Stimulated activated naive CD8-positive, alpha-beta T cell treated with anti-CD3 and anti-CD28 coated beads, Interleukin-15, amount 100 ng/mL, for 72 hours (primary cell): ENCODE data around the gene BCR.

ENCODE experiments used
- ATAC-seq: fragments of 150-1000 bp; cut with Tn5 transposase; 2 replicates; pipeline ENCODE4 v1.10.0; 2021; ENCODE audit warnings: mild to moderate bottlenecking, moderate library complexity
- DNase-seq, 2 donors: peaks; one replicate each; pipeline ENCODE4 v3.0.0; 2021 to 2022
- H3K27ac Mint-ChIP-seq, 2 donors: one replicate each; pipeline ENCODE4 v1.8.0; 2022; ENCODE audit warnings: mild to moderate bottlenecking in 2 of 2, mixed read lengths in 2 of 2, moderate library complexity in 2 of 2
- H3K27me3 Mint-ChIP-seq: one replicate; pipeline ENCODE4 v1.8.0; 2022; ENCODE audit warnings: mixed read lengths
- H3K4me1 Mint-ChIP-seq: one replicate; pipeline ENCODE4 v1.8.0; 2022; ENCODE audit warnings: mild to moderate bottlenecking, mixed read lengths
- H3K4me3 Mint-ChIP-seq, 2 donors: one replicate each; pipeline ENCODE4 v1.8.0; 2022; ENCODE audit warnings: mild to moderate bottlenecking in 2 of 2, mixed read lengths in 2 of 2, moderate library complexity in 1 of 2
- H3K9me3 Mint-ChIP-seq, 2 donors: one replicate each; pipeline ENCODE4 v1.8.0; 2022; ENCODE audit warnings: mixed read lengths in 2 of 2

Gene BCR

GRCh38 chr22:23222793-23223568 is 42.7 kb downstream of the BCR start:
- Mint-ChIP-seq H3K27ac (no peak overlapping the region), H3K4me3 (no peak overlapping the region), H3K27me3 (no peaks in the 10 kb centered on the region), H3K9me3 (peaks cover 8% of the 10 kb centered on the region in 2 donors), H3K4me1 (peaks cover 86% of the 10 kb centered on the region)
- DNase-seq (no peak), ATAC-seq (no peak)

GRCh38 chr22:23223569-23224317 is 43.4 kb downstream of the BCR start:
- Mint-ChIP-seq H3K4me1 (peaks cover 78% of the 10 kb centered on the region), H3K27ac (peak overlapping the region in 1 of 2 donors; percentile 77), H3K27me3 (no peaks in the 10 kb centered on the region), H3K9me3 (peaks cover 16% of the 10 kb centered on the region in 2 donors), H3K4me3 (no peak overlapping the region)
- DNase-seq = no peak
- ATAC-seq = no peak

- no peak overlapping the region for H3K27ac Mint-ChIP-seq
- DNase-seq = no peak
- no peak for ATAC-seq
- H3K4me1 Mint-ChIP-seq = peaks cover 71% of the 10 kb centered on the region
- H3K4me3 Mint-ChIP-seq = peak overlapping the region in 1 of 2 donors; percentile 14
- peaks cover 20% of the 10 kb centered on the region in 2 donors for H3K9me3 Mint-ChIP-seq
- no peaks in the 10 kb centered on the region for H3K27me3 Mint-ChIP-seq
These were observed 44.5 kb downstream of the BCR start for GRCh38 chr22:23224846-23225245.

GRCh38 chr22:23225337-23225723 is 45.0 kb downstream of the BCR start:
- Mint-ChIP-seq H3K4me3 (peak overlapping the region in 1 of 2 donors; percentile 48), H3K9me3 (peaks cover 20% of the 10 kb centered on the region in 2 donors), H3K4me1 (peaks cover 71% of the 10 kb centered on the region), H3K27ac (no peak overlapping the region), H3K27me3 (no peaks in the 10 kb centered on the region)
- ATAC-seq (peak; percentile 44), DNase-seq (no peak)

- Mint-ChIP-seq H3K27me3 (no peaks in the 10 kb centered on the region), H3K27ac (peak overlapping the region in 1 of 2 donors; percentile 47), H3K4me3 (peak overlapping the region; percentile 24 to 48), H3K9me3 (peaks cover 20% of the 10 kb centered on the region in 2 donors), H3K4me1 (peaks cover 66% of the 10 kb centered on the region)
- ATAC-seq = peak; percentile 65
- no peak for DNase-seq
These were observed 45.6 kb downstream of the BCR start for GRCh38 chr22:23225724-23226496.

- no peaks in the 10 kb centered on the region for H3K27me3 Mint-ChIP-seq
- H3K9me3 Mint-ChIP-seq = peaks cover 20% of the 10 kb centered on the region in 2 donors
- no peak overlapping the region for H3K27ac Mint-ChIP-seq
- no peak for DNase-seq
- ATAC-seq = no peak
- no peak overlapping the region for H3K4me3 Mint-ChIP-seq
- peaks cover 61% of the 10 kb centered on the region for H3K4me1 Mint-ChIP-seq
These were observed 46.2 kb downstream of the BCR start for GRCh38 chr22:23226497-23226850.

GRCh38 chr22:23227380-23227779 is 47.1 kb downstream of the BCR start:
- Mint-ChIP-seq H3K27me3 (no peaks in the 10 kb centered on the region), H3K4me1 (peaks cover 61% of the 10 kb centered on the region), H3K4me3 (no peak overlapping the region), H3K9me3 (peaks cover 20% of the 10 kb centered on the region in 2 donors), H3K27ac (no peak overlapping the region)
- DNase-seq (no peak), ATAC-seq (no peak)

- DNase-seq (no peak), ATAC-seq (no peak)
- Mint-ChIP-seq H3K27ac (no peak overlapping the region), H3K27me3 (no peaks in the 10 kb centered on the region), H3K4me1 (peaks cover 62% of the 10 kb centered on the region), H3K9me3 (peaks cover 20% of the 10 kb centered on the region in 2 donors), H3K4me3 (no peak overlapping the region)
These were observed 48.2 kb downstream of the BCR start for GRCh38 chr22:23228503-23228902.

GRCh38 chr22:23229646-23230045 is 49.3 kb downstream of the BCR start:
- no peak overlapping the region for H3K4me3 Mint-ChIP-seq
- ATAC-seq = no peak
- no peak overlapping the region for H3K27ac Mint-ChIP-seq

GRCh38 chr22:23230348-23231068 is 50.2 kb downstream of the BCR start:
- H3K4me3 Mint-ChIP-seq = no peak overlapping the region
- no peak overlapping the region for H3K27ac Mint-ChIP-seq
- DNase-seq = no peak
- H3K4me1 Mint-ChIP-seq = peaks cover 63% of the 10 kb centered on the region
- ATAC-seq = no peak
- H3K27me3 Mint-ChIP-seq = no peaks in the 10 kb centered on the region
- H3K9me3 Mint-ChIP-seq = peaks cover 20% of the 10 kb centered on the region in 2 donors

More at GRCh38 chr22:23229646-23230045, 49.3 kb downstream of the BCR start:
- Mint-ChIP-seq H3K27me3 (no peaks in the 10 kb centered on the region), H3K9me3 (peaks cover 20% of the 10 kb centered on the region in 2 donors), H3K4me1 (peaks cover 63% of the 10 kb centered on the region)
- DNase-seq = no peak

GRCh38 chr22:23231471-23232093 is 51.3 kb downstream of the BCR start:
- H3K4me3 Mint-ChIP-seq = no peak overlapping the region
- peaks cover 20% of the 10 kb centered on the region in 2 donors for H3K9me3 Mint-ChIP-seq
- no peaks in the 10 kb centered on the region for H3K27me3 Mint-ChIP-seq
- DNase-seq = no peak
- peak overlapping the region in 1 of 2 donors; percentile 38 for H3K27ac Mint-ChIP-seq
- H3K4me1 Mint-ChIP-seq = peaks cover 63% of the 10 kb centered on the region
- ATAC-seq = no peak

- Mint-ChIP-seq H3K9me3 (peaks cover 17 to 19% of the 10 kb centered on the region in 2 donors), H3K4me1 (peaks cover 68% of the 10 kb centered on the region), H3K4me3 (no peak overlapping the region), H3K27ac (peak overlapping the region in 1 of 2 donors; percentile 38), H3K27me3 (no peaks in the 10 kb centered on the region)
- DNase-seq (no peak), ATAC-seq (no peak)
These were observed 52.0 kb downstream of the BCR start for GRCh38 chr22:23232094-23232905.

GRCh38 chr22:23233084-23233531 is 52.8 kb downstream of the BCR start:
- H3K4me3 Mint-ChIP-seq = no peak overlapping the region
- peaks cover 10 to 11% of the 10 kb centered on the region in 2 donors for H3K9me3 Mint-ChIP-seq
- ATAC-seq (no peak), DNase-seq (no peak)
- H3K27ac Mint-ChIP-seq = peak overlapping the region; percentile 68 to 69
- no peaks in the 10 kb centered on the region for H3K27me3 Mint-ChIP-seq
- peaks cover 76% of the 10 kb centered on the region for H3K4me1 Mint-ChIP-seq
